ENCODE results near the gene FNIP1.

DNA sequence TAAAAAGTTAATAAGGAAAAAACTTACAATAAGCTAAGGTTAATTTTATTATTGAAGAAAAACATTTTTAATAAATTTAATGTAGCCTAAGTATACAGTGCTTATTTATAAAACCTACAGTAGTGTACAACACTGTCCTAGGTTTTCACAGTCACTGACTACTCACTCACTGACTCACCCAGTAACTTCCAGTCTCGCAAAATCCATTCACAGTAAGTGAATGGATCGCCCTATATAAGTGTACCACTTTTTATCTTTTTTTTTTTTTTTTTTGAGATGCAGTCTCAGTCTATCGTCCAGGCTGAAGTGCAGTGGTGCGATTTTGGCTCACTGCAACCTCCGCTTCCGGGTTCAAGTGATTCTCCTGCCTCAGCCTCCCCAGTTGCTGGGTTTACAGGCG, 47.7 kb downstream of the FNIP1 start:
- TF ChIP-seq POLR2A (IDR thresholded peaks at IDR 0.05): no peak
- TF ChIP-seq, protein P1, sequence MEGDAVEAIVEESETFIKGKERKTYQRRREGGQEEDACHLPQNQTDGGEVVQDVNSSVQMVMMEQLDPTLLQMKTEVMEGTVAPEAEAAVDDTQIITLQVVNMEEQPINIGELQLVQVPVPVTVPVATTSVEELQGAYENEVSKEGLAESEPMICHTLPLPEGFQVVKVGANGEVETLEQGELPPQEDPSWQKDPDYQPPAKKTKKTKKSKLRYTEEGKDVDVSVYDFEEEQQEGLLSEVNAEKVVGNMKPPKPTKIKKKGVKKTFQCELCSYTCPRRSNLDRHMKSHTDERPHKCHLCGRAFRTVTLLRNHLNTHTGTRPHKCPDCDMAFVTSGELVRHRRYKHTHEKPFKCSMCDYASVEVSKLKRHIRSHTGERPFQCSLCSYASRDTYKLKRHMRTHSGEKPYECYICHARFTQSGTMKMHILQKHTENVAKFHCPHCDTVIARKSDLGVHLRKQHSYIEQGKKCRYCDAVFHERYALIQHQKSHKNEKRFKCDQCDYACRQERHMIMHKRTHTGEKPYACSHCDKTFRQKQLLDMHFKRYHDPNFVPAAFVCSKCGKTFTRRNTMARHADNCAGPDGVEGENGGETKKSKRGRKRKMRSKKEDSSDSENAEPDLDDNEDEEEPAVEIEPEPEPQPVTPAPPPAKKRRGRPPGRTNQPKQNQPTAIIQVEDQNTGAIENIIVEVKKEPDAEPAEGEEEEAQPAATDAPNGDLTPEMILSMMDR (IDR thresholded peaks at IDR 0.05): no peak
